ENCODE data around the gene NNMT.
A peak's percentile ranks its signal among the peaks of the same experiment; 100 is the strongest.

NNMT gene

GRCh38 chr11:114348200-114349191 lies 52.3 kb downstream of the NNMT start:
- peak; percentile 8 for DNase-seq (ENCODE audit: low spot score)

GRCh38 chr11:114350022-114350421 lies 53.8 kb downstream of the NNMT start:
- no peak for DNase-seq (ENCODE audit: low spot score)

GRCh38 chr11:114353443-114353842 lies 57.2 kb downstream of the NNMT start:
- DNase-seq (ENCODE audit: low spot score): no peak

- DNase-seq (ENCODE audit: low spot score): no peak
These were observed 57.9 kb downstream of the NNMT start for GRCh38 chr11:114354076-114354475.

GRCh38 chr11:114358716-114359115 lies 62.5 kb downstream of the NNMT start:
- no peak for DNase-seq (ENCODE audit: low spot score)

- no peak for DNase-seq (ENCODE audit: low spot score)
These were observed 63.1 kb downstream of the NNMT start for GRCh38 chr11:114359342-114359741.

GRCh38 chr11:114362326-114362725 lies 66.1 kb downstream of the NNMT start:
- DNase-seq (ENCODE audit: low spot score): no peak

- DNase-seq (ENCODE audit: low spot score): no peak
These were observed 66.8 kb downstream of the NNMT start for GRCh38 chr11:114362958-114363357.

Measured in germinal center (tissue), 1 donor.